Measurements from ENCODE around the gene VWA8. TPM values are rescaled to one million over a fixed set of nuclear protein-coding genes. Genes with fewer than 3 reads are reported as not detected.

VWA8 gene
- polyA plus RNA-seq, 1 donor (not counting 4 experiments of a cell fraction or from before 2014, with no cell fraction given): 17.8 TPM

DNA sequence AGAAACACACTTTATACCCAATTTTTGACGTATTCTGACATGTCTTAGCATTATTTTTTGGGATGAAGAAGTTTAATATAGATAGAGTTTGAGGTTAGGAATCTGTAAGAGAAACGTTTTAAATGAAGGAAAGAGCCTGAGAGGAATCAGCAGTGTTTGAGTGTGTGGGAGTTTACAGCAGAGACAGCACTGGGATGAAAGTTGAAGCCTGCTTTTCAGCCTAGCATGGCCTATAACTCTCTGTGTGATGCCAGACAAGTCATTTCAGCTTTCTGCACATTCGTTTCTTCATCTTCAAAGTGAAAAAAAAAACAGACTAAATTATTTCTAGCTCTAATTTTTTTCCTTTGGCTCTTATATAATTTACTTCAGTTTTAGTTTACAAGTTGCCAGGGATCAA is 326.5 kb downstream of the VWA8 start:
- Histone ChIP-seq H3K27me3 (ENCODE audit: control insufficient read depth, extremely low read depth, insufficient read depth, low read length) (no peaks in the 10 kb centered on the region), H3K36me3 (ENCODE audit: control insufficient read depth in 2 of 2, extremely low read depth in 1 of 2, insufficient read depth in 2 of 2, low read length in 2 of 2) (peaks cover 0 to 1% of the 10 kb centered on the region in 2 experiments), H3K9me1 (ENCODE audit: control insufficient read depth, extremely low read depth, insufficient read depth, low read length) (no peaks in the 10 kb centered on the region), H3K4me2 (ENCODE audit: control insufficient read depth, extremely low read depth, insufficient read depth, low read depth, low read length) (no peak overlapping the region), H3K27ac (ENCODE audit: control insufficient read depth, insufficient read depth, low read length) (no peak overlapping the region), H3K79me2 (ENCODE audit: control insufficient read depth, insufficient read depth, low read length) (no peaks in the 10 kb centered on the region), H3K9me3 (ENCODE audit: control insufficient read depth, low read depth, low read length) (no peaks in the 10 kb centered on the region), H4K20me1 (ENCODE audit: control insufficient read depth, extremely low read depth, insufficient read depth, low read length) (no peaks in the 10 kb centered on the region), H3K4me3 (ENCODE audit: control insufficient read depth in 2 of 3, extremely low read depth in 1 of 3, insufficient read depth in 2 of 3, low read depth in 1 of 3, low read length in 3 of 3) (no peak overlapping the region), H3K9ac (ENCODE audit: control insufficient read depth, extremely low read depth, insufficient read depth, low read length) (no peak overlapping the region), H2AFZ (ENCODE audit: control insufficient read depth, low read length) (no peak overlapping the region), H3K4me1 (ENCODE audit: control insufficient read depth, extremely low read depth, insufficient read depth, low read length) (no peaks in the 10 kb centered on the region)
- no peak for TF ChIP-seq CTCF (optimal IDR thresholded peaks at IDR 0.05 in 1 of 3, IDR thresholded peaks at IDR 0.05 in 1 of 3, conservative IDR thresholded peaks at IDR 0.05 in 1 of 3; ENCODE audit: extremely low read depth in 1 of 3, insufficient read depth in 2 of 3, low read length in 3 of 3)
- no peak for TF ChIP-seq EZH2 (IDR thresholded peaks at IDR 0.05; ENCODE audit: low read length)
- dilution Hi-C loops (cut with MboI; ENCODE audit: extremely low pct_ligation_motif_present, low sequenced_read_pairs): no loop called here
- FAIRE-seq: no peak
- DNase-seq (ENCODE audit: low read depth, low spot score): no peak

DNA sequence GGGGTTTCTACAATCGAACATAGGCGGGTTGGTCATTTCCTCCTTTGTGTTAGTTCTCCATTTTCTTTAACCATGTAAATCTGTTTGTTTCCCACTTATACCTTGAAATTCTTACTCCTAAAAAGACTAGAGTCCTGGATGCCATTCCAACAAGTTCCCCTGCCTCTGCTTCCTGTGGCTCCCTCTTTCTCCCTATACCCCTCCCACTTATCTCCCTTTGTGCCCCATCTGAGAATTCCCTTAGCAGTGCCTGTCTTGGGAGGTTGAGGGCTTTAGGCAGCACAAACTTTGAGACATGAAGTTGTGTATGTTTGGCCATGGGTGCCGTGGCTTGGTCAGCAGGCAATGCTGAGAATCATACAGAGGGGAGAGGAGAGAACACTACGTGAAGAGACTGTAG is 327.1 kb downstream of the VWA8 start:
- H3K9me1 ChIP-seq (ENCODE audit: control insufficient read depth, extremely low read depth, insufficient read depth, low read length): no peaks in the 10 kb centered on the region
- no peak overlapping the region for H3K9ac ChIP-seq (ENCODE audit: control insufficient read depth, extremely low read depth, insufficient read depth, low read length)

More for the DNA sequence above, 327.1 kb downstream of the VWA8 start:
- H4K20me1 ChIP-seq (ENCODE audit: control insufficient read depth, extremely low read depth, insufficient read depth, low read length): no peaks in the 10 kb centered on the region
- H2AFZ ChIP-seq (ENCODE audit: control insufficient read depth, low read length): no peak overlapping the region
- H3K79me2 ChIP-seq (ENCODE audit: control insufficient read depth, insufficient read depth, low read length): no peaks in the 10 kb centered on the region
- H3K27me3 ChIP-seq (ENCODE audit: control insufficient read depth, extremely low read depth, insufficient read depth, low read length): no peaks in the 10 kb centered on the region
- FAIRE-seq (no peak), DNase-seq (ENCODE audit: low read depth, low spot score) (no peak)
- TF ChIP-seq CTCF (optimal IDR thresholded peaks at IDR 0.05 in 1 of 3, IDR thresholded peaks at IDR 0.05 in 1 of 3, conservative IDR thresholded peaks at IDR 0.05 in 1 of 3; ENCODE audit: extremely low read depth in 1 of 3, insufficient read depth in 2 of 3, low read length in 3 of 3) (no peak), EZH2 (IDR thresholded peaks at IDR 0.05; ENCODE audit: low read length) (no peak)
- dilution Hi-C loops (cut with MboI; ENCODE audit: extremely low pct_ligation_motif_present, low sequenced_read_pairs): no loop called here
- no peaks in the 10 kb centered on the region for H3K36me3 ChIP-seq (ENCODE audit: control insufficient read depth in 2 of 2, extremely low read depth in 1 of 2, insufficient read depth in 2 of 2, low read length in 2 of 2)
- no peaks in the 10 kb centered on the region for H3K4me1 ChIP-seq (ENCODE audit: control insufficient read depth, extremely low read depth, insufficient read depth, low read length)
- no peak overlapping the region for H3K4me2 ChIP-seq (ENCODE audit: control insufficient read depth, extremely low read depth, insufficient read depth, low read depth, low read length)
- H3K4me3 ChIP-seq (ENCODE audit: control insufficient read depth in 2 of 3, extremely low read depth in 1 of 3, insufficient read depth in 2 of 3, low read depth in 1 of 3, low read length in 3 of 3): no peak overlapping the region
- H3K27ac ChIP-seq (ENCODE audit: control insufficient read depth, insufficient read depth, low read length): no peak overlapping the region
- H3K9me3 ChIP-seq (ENCODE audit: control insufficient read depth, low read depth, low read length): no peaks in the 10 kb centered on the region
